ENCODE results near the gene B3GNT2.

B3GNT2 gene

GRCh38 chr2:62248226-62248625 lies 52.3 kb downstream of the B3GNT2 start:
- no peak overlapping the region for H3K4me3 ChIP-seq (ENCODE audit: low read depth, low read length)
- no peaks in the 10 kb centered on the region for H3K4me1 ChIP-seq (ENCODE audit: control insufficient read depth, insufficient read depth, low read length)
- TF ChIP-seq ELK4 (IDR thresholded peaks at IDR 0.05; ENCODE audit: borderline replicate concordance, low read depth, low read length) (no peak), ZNF114 (tag by site-specific recombination; IDR thresholded peaks at IDR 0.05) (no peak), ZSCAN5A (tag by site-specific recombination; IDR thresholded peaks at IDR 0.05) (no peak), BCL11A (tag by site-specific recombination; IDR thresholded peaks at IDR 0.05; ENCODE audit: low read depth) (no peak), ZNF623 (tag by site-specific recombination; IDR thresholded peaks at IDR 0.05) (no peak)
- H3K27ac ChIP-seq (ENCODE audit: extremely low read depth, low read depth, low read length), result no peak overlapping the region
- H3K36me3 ChIP-seq (ENCODE audit: control insufficient read depth in 2 of 2, insufficient read depth in 1 of 2, low read length in 2 of 2), result no peaks in the 10 kb centered on the region
- no peaks in the 10 kb centered on the region for H3K9me3 ChIP-seq (ENCODE audit: control insufficient read depth, insufficient read depth, low read depth, low read length)
- POLR2A ChIA-PET, result no interaction called here
- CTCF ChIA-PET, result interaction anchor here (0.6 kb wide), 1 partner anchor 125 kb away, joined by 4 read pairs; no protein-coding TSS in a partner anchor

- Histone ChIP-seq H3K27ac (ENCODE audit: extremely low read depth, low read depth, low read length) (no peak overlapping the region), H3K4me3 (ENCODE audit: low read depth, low read length) (no peak overlapping the region), H3K4me1 (ENCODE audit: control insufficient read depth, insufficient read depth, low read length) (no peaks in the 10 kb centered on the region), H3K9me3 (ENCODE audit: control insufficient read depth, insufficient read depth, low read depth, low read length) (no peaks in the 10 kb centered on the region), H3K36me3 (ENCODE audit: control insufficient read depth in 2 of 2, insufficient read depth in 1 of 2, low read length in 2 of 2) (no peaks in the 10 kb centered on the region)
- TF ChIP-seq ZNF239 (tag by site-specific recombination; IDR thresholded peaks at IDR 0.05) (no peak), FEZF1 (tag by site-specific recombination; IDR thresholded peaks at IDR 0.05) (no peak), ZNF223 (tag by site-specific recombination; IDR thresholded peaks at IDR 0.05) (no peak), ZNF529 (tag by site-specific recombination; IDR thresholded peaks at IDR 0.05; ENCODE audit: insufficient replicate concordance) (no peak), ZNF76 (tag by site-specific recombination; IDR thresholded peaks at IDR 0.05; ENCODE audit: borderline replicate concordance, low read depth) (no peak), ZBTB21 (tag by site-specific recombination; IDR thresholded peaks at IDR 0.05) (no peak), ZNF776 (tag by site-specific recombination; IDR thresholded peaks at IDR 0.05; ENCODE audit: borderline replicate concordance) (no peak), ZNF747 (tag by site-specific recombination; IDR thresholded peaks at IDR 0.05) (no peak), EGR2 (tag by site-specific recombination; IDR thresholded peaks at IDR 0.05; ENCODE audit: low read depth) (no peak), ZNF23 (tag by site-specific recombination; IDR thresholded peaks at IDR 0.05; ENCODE audit: borderline replicate concordance) (no peak), ZNF157 (tag by site-specific recombination; IDR thresholded peaks at IDR 0.05) (no peak)
- ChIA-PET POLR2A (no interaction called here), CTCF (no interaction called here)
These were observed 54.3 kb downstream of the B3GNT2 start for GRCh38 chr2:62250239-62250638.

- POLR2A ChIA-PET, result no interaction called here
- TF ChIP-seq ZNF473 (tag by site-specific recombination; IDR thresholded peaks at IDR 0.05) (no peak), PRDM10 (tag by site-specific recombination; IDR thresholded peaks at IDR 0.05) (peak; percentile 45; the same call in 1 of the 2 replicates)
- H3K4me3 ChIP-seq (ENCODE audit: low read depth, low read length), result no peak overlapping the region
- H3K27ac ChIP-seq (ENCODE audit: extremely low read depth, low read depth, low read length), result no peak overlapping the region
- CTCF ChIA-PET, result interaction anchor here (0.6 to 1.4 kb wide), 2 partner anchors 43 to 65 kb away, joined by 3 read pairs; no protein-coding TSS in a partner anchor
- H3K36me3 ChIP-seq (ENCODE audit: control insufficient read depth in 2 of 2, insufficient read depth in 1 of 2, low read length in 2 of 2), result no peaks in the 10 kb centered on the region
- H3K9me3 ChIP-seq (ENCODE audit: control insufficient read depth, insufficient read depth, low read depth, low read length), result no peaks in the 10 kb centered on the region
- H3K4me1 ChIP-seq (ENCODE audit: control insufficient read depth, insufficient read depth, low read length), result no peaks in the 10 kb centered on the region; the same call in 1 of the 2 replicates
These were observed 58.7 kb downstream of the B3GNT2 start for GRCh38 chr2:62254424-62255266.
